HG03103 (cell line): ENCODE data around the gene TTC23.
"Not testable (repeated sequence)": the region's sequence is repeated elsewhere in the genome, so short reads cannot be mapped to it uniquely, and the experiment has no call there.

Source experiments
- ATAC-seq: cut with Tn5 transposase; IDR thresholded peaks from one replicate; pipeline ENCODE4 v1.9.1; 2021; ENCODE audit warnings: low read depth; ENCODE audit not compliant: unreplicated experiment

TTC23 gene

DNA sequence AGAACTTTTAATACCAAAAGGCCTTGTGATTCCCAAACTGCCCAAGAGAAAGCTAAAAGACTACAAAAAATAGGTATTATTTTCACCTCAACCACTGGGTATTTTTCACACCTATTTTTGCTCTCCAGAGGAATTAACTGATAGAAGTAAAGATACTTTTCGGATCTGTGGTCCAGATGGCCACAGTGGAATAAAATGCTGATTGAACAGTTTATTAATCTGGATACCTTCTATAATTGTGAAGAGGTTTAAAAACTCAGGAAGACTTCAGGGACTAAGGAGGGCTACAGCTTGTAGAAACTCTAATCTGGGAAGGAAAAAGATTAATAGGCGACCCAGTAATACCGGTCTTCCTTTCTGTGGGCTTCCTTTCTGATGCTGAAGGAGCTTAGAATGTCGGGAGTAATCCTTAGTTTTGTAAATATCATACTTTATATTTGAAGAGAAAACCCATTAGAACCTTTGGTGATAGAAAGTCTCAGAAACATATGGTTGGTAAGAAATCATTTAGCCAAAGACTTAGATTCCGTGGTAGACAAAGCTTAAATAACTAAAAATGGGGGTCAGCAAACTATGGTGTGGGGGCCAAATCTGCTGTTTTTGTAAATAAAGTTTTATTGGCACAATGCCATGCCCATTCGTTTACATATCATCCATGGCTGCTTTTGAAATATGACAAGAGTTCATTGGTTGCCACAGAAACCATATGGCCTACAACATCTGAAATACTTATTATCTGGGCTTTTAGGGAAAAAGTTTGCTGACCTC, 47.8 kb downstream of the TTC23 start:
- no peak for ATAC-seq

- ATAC-seq, result no peak
Measured at GRCh38 chr15:99197856-99198255, 51.5 kb downstream of the TTC23 start.

- not testable (repeated sequence) for ATAC-seq
Measured at GRCh38 chr15:99192181-99192580, 57.2 kb downstream of the TTC23 start.

- no peak for ATAC-seq
Measured at GRCh38 chr15:99187936-99188335, 61.4 kb downstream of the TTC23 start.

GRCh38 chr15:99185414-99186130, 63.8 kb downstream of the TTC23 start:
- no peak for ATAC-seq

GRCh38 chr15:99182791-99183190, 66.6 kb downstream of the TTC23 start:
- ATAC-seq, result no peak

DNA sequence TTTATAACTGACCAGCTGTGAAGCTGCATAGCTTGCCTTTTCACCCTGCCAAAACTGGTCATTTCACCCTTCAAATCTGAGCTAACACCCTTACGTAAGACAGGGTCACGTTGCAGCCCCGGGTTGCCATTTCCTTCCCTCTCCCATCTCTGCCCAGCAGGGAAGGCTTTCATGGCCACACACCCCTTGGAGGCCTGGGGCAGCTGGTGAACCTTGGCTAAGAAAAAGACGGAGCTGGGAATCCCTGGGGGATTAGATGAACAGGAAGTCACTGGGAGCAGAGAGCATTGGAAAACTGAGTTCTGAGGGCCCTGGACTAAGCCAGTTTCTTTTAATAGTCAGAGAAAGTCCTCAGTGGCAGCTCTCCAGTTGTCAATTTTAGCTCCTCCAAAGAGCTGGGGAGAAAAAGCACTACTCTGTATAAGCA, 67.8 kb downstream of the TTC23 start:
- ATAC-seq, result no peak

DNA sequence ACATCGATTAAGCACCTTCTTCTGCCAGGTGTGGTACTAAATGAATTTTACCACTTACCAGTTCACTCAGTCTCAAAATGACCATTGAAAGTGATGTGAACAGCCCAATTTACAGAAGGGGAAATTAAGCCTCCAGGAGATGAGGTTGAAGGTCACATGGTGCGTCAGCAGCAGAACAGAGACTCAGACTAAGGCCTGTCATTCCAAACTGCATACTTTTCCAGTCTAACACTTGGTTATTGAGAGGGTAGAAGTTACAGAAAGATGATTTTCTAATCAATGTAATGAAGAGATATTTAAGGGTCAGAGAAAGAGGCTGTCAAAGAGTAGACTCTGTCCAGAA, 68.4 kb downstream of the TTC23 start:
- no peak for ATAC-seq

- ATAC-seq, result no peak
Measured at GRCh38 chr15:99180086-99180963, 69.1 kb downstream of the TTC23 start.

DNA sequence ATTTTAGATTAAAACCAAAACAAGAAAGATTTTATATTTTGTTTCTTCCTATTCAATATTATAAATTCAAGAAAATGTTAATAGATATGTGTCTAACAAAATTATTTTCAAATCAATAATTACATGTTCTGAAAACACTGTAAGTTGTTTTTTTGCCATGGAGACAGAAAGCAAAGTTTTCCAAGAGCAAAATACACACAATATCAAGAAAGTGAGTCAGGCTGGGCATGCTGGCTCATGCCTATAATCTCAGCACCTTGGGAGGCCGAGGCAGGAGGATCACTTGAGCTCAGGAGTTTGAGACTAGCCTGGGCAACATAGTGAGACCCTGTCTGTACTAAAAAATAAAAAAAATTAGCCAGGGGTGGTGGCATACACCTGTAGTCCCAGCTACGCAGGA, 71.7 kb downstream of the TTC23 start:
- no peak for ATAC-seq

DNA sequence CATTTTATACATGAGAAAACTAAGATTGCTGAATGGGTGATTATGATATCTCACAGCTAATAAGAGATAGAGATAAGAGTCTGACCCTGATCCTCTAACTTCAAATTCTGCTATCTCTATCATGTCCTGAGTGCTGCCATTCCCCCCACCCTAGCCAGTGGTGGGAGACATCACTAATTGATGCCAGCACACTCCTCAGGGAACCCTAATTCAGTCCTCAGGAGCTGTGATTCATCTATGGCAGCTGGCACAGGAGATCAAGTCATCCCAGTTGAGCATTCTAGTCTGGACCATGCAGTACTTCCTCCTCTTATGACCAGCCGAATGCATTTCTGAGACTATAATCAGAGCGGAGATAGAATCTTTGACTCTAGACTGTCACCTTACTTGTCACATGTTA, 72.6 kb downstream of the TTC23 start:
- ATAC-seq, result no peak

DNA sequence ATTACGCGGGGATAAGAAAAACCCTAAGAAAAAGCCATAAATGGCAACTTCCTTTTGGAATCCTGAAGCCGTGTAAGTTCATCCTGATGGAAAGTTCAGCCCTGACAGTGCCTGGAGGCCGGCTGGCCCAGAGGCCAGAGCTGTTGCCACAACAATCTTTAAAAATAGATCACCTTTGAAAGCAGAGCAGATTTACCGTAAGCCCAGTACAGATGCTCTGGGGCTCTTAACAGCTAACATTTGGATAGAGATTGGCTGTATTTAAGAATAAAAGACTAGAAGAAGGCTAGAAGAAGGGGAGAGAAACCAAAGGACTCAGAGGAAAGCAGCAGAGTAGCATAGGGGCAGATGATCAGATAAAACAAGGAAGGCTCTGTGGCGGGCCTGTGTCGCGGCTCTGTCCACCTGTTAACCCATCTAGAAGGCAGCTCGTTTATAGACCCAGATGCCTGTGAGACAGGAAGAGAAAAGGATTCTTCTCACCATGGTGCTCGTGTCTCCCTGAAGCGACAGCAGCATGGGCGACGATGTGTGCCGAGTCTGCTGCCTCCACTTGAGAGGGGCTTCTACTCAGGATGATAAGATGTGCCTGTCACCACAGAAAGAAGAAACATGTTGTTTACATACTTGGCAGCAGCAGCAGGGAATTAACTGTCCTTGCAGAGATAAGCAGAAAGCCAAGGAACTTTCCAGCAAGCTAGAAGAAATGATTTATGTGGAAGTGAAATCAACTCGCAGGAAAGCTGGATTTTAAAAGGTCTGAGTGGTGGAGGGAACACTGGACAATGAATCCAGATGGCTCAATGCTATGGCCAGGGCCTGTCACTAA, 74.6 kb downstream of the TTC23 start:
- no peak for ATAC-seq

DNA sequence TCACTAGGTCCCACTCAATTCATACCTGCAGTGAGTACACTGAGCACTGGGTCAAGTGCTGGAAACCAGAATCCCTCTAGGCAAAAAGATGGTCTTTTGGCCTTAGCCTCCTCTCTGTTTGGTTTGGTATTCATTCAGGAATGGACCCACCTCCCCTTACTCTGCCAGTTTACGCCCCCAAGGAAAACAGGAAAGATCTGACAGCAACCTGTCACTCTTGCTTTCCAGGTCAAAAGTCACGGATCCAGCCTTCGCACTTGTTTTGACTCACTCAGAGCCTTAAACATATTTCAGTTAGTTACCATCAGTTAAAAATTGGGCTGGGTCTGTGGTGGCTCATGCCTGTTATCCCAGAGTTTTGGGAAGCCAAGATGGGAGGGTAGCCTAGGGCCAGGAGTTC, 76.4 kb downstream of the TTC23 start:
- no peak for ATAC-seq

GRCh38 chr15:99172171-99172570, 77.2 kb downstream of the TTC23 start:
- no peak for ATAC-seq

DNA sequence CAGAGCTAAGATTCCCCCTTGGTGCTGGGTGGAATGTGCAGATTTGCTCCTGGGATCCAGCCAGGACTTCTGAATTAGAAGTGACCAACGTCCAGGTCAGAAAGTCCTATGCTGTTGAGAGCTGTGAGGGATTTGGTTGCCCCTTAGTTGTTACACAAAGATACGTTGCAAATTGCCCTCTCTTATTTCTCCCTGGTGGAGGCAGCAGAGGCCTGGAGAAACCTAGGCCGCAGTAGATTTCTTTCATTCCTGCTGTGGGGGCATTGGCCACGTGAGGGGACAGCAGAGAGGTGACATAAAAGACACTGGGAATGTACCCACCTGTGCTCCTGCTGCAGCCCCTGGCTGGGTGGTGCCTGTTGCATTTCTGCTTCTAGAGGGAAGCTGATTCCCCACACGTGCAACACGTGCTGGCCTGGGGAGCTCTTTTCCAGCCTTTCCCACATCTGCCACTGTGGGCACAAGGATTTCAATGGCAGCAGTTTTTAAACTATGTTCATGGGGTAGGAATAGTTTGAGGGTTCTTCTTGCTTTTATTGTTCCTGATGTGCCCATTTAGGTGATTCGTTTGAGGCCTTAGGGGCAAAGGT, 78.8 kb downstream of the TTC23 start:
- no peak for ATAC-seq

- no peak for ATAC-seq
Measured at GRCh38 chr15:99169769-99170311, 79.5 kb downstream of the TTC23 start.

GRCh38 chr15:99168601-99169580, 80.5 kb downstream of the TTC23 start:
- ATAC-seq, result no peak

DNA sequence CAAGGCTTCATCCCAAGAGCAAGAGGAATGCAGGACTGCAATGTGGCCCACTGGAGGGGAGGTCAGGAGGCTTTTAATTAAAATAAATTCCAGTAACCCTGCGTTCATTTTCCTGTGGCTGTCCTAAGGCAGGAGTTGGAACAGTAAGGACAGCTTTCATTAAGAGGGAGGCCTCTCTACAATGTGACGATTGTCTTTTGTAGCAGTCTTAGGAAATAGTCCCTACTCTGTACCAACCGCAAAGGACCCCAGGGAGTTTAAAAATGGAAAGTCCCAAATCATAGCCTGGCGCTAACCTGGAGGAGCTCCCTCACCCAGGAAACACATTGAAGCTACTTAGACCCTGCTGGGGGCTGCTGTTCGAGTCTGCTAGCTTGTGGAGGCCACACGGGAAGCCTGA, 81.7 kb downstream of the TTC23 start:
- ATAC-seq, result peak; percentile 40

- ATAC-seq, result no peak
Measured at GRCh38 chr15:99167201-99167600, 82.2 kb downstream of the TTC23 start.
